Body of pancreas (tissue), 4 donors: Measurements from ENCODE around the gene SRSF5. TPM values are rescaled to one million over a fixed set of nuclear protein-coding genes. Genes with fewer than 3 reads are reported as not detected.

Experiments used
- ATAC-seq: fragments of 150-250 bp; one replicate; pipeline ENCODE4 v1.9.1; 2016
- DNase-seq, 4 donors: peaks; one replicate each; pipeline ENCODE4 v3.0.0-alpha.2; 2019
- H3K27ac ChIP-seq, 4 donors: fragments of 200-600 bp; sonication (generic); 1 replicate in 3 of 4; 2 replicates in 1 of 4; pipeline versions ENCODE4 v1.5.1 to v1.6.1; 2016 to 2019; ENCODE audit warnings: mild to moderate bottlenecking in 1 of 4, mixed read lengths in 1 of 4, moderate library complexity in 1 of 4
- H3K27me3 ChIP-seq, 2 donors: fragments of 200-600 bp; sonication (generic); one replicate each; pipeline ENCODE4 v1.6.0; 2016; ENCODE audit warnings: mild to moderate bottlenecking in 1 of 2
- H3K36me3 ChIP-seq, 2 donors: fragments of 200-600 bp; sonication (generic); replicated peaks in 1 of 2; 2 replicates each; pipeline ENCODE4 v1.5.1; 2016; ENCODE audit warnings: low read depth in 2 of 2; ENCODE audit not compliant: insufficient read depth in 1 of 2
- H3K4me1 ChIP-seq: fragments of 200-600 bp; sonication (generic); one replicate; pipeline ENCODE4 v1.6.0; 2016
- H3K4me3 ChIP-seq, 2 donors: fragments of 200-600 bp; sonication (generic); 1 replicate in 1 of 2; 2 replicates in 1 of 2; pipeline ENCODE4 v1.5.1; 2016 to 2019
- H3K9me3 ChIP-seq, 3 donors: fragments of 200-600 bp; sonication (generic); 1 replicate in 2 of 3; 2 replicates in 1 of 3; pipeline ENCODE4 v1.5.1; 2016
- CTCF ChIP-seq, 7 experiments: fragments of 450-650 bp in 4 of 7; fragments of 200-600 bp in 3 of 7; sonication (generic) in 3 of 7; IDR thresholded peaks; one replicate each; pipeline ENCODE4 v1.5.1; 2016 to 2019; ENCODE audit warnings: antibody characterized with exemption in 7 of 7
- POLR2A ChIP-seq, 3 donors: fragments of 450-650 bp; IDR thresholded peaks; one replicate each; pipeline ENCODE4 v1.6.1; 2016; ENCODE audit warnings: antibody characterized with exemption in 3 of 3, mild to moderate bottlenecking in 2 of 3
- WGBS, 2 donors: methylation state at CpG; one replicate each; pipeline ENCODE4 v1.1.5; 2017; 5-methylcytosine and 5-hydroxymethylcytosine counted together
- intact Hi-C: fragments of 100-400 bp; cut with DNase I; formaldehyde crosslinking; loops from one replicate; pipeline ENCODE4 v1.15.1; 2023
- total RNA-seq, 2 donors: library from RNA; depleted of rRNA; stranded (reverse); fragments of >200 nt; gene quantifications; one replicate each; pipeline ENCODE4 v1.1.0, GENCODE V29; 2016

Gene SRSF5
- total RNA-seq, 2 donors from 2014 or later, result 198 to 230 TPM

DNA sequence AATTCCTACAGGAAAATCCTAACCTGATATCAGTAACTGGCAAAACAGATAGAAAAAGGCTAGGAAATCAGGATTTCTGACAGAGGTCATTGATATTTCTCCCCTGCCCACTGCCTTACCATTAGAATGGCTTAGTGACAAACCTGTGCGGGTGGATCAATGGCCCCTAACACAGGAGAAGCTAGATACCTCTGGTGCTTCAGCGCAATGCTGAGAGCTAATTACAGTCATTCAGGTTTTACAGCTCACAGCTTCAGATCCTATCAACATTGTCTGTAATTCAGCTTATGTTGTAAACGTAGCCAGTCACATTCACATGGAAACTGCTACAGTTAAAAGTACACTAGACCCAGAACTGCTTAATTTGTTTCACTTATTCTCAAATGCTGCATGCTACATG lies 47.5 kb downstream of the SRSF5 start:
- ATAC-seq (no peak), DNase-seq (no peak)
- no peaks in the 10 kb centered on the region for H3K9me3 ChIP-seq
- H3K27me3 ChIP-seq, result peaks cover 0 to 4% of the 10 kb centered on the region in 2 donors
- intact Hi-C loops, result no loop called here
- no peak overlapping the region for H3K4me3 ChIP-seq
- H3K27ac ChIP-seq, result no peak overlapping the region
- 59 to 62% methylated on average over 3 of the region's 3 CpGs for WGBS, 2 donors
- TF ChIP-seq POLR2A (IDR thresholded peaks at IDR 0.05), result no peak
- no peak for TF ChIP-seq CTCF (IDR thresholded peaks at IDR 0.05)
- no peaks in the 10 kb centered on the region for H3K4me1 ChIP-seq
- H3K36me3 ChIP-seq, result no peaks in the 10 kb centered on the region

- intact Hi-C loops, result loop anchor here (5.0 kb wide), 1 partner anchor 207 kb away; no protein-coding TSS in a partner anchor
- H3K36me3 ChIP-seq, result no peaks in the 10 kb centered on the region
- ATAC-seq (no peak), DNase-seq (no peak)
- no peak overlapping the region for H3K4me3 ChIP-seq
- H3K9me3 ChIP-seq, result no peaks in the 10 kb centered on the region
- TF ChIP-seq POLR2A (IDR thresholded peaks at IDR 0.05), result no peak
- no peak for TF ChIP-seq CTCF (IDR thresholded peaks at IDR 0.05)
- 55 to 61% methylated on average over 5 of the region's 5 CpGs for WGBS, 2 donors
- H3K27me3 ChIP-seq, result peaks cover 0 to 4% of the 10 kb centered on the region in 2 donors
- H3K4me1 ChIP-seq, result no peaks in the 10 kb centered on the region
- no peak overlapping the region for H3K27ac ChIP-seq
Measured at GRCh38 chr14:69815556-69815955, 48.6 kb downstream of the SRSF5 start.

- Histone ChIP-seq H3K4me3 (no peak overlapping the region), H3K27me3 (no peaks in the 10 kb centered on the region), H3K9me3 (no peaks in the 10 kb centered on the region), H3K4me1 (no peaks in the 10 kb centered on the region), H3K27ac (no peak overlapping the region), H3K36me3 (no peaks in the 10 kb centered on the region)
- DNase-seq (no peak), ATAC-seq (no peak)
- intact Hi-C loops, result loop anchor here (5.0 kb wide), 1 partner anchor 206 kb away; no protein-coding TSS in a partner anchor
- WGBS, 2 donors, result 64 to 67% methylated on average over 5 of the region's 5 CpGs
- no peak for TF ChIP-seq POLR2A (IDR thresholded peaks at IDR 0.05)
- no peak for TF ChIP-seq CTCF (IDR thresholded peaks at IDR 0.05)
Measured at GRCh38 chr14:69816216-69816615, 49.3 kb downstream of the SRSF5 start.

DNA sequence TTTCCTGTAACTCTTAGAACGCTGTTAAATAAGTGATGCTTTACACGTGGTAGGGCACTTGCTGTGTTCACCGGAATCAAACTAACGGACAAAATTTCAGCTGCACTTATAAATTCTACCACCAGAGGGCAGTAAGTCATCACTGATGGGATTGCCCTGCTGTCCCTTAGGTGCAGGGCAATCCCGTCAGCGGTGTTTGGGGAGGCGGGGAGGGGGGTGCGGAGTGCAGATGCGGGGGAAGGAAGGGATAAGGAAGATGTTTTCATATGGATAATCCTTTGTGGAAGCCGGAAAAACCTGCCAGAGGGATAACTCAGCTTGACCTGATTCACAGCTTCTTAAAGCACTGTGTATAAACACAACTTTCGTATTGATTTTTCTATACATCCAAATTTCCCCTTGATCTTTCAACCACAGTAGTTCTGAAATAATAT lies 51.8 kb downstream of the SRSF5 start:
- no peaks in the 10 kb centered on the region for H3K9me3 ChIP-seq
- no peaks in the 10 kb centered on the region for H3K27me3 ChIP-seq
- H3K4me1 ChIP-seq, result no peaks in the 10 kb centered on the region
- H3K27ac ChIP-seq, result no peak overlapping the region
- intact Hi-C loops, result loop anchor here (5.0 kb wide), 1 partner anchor 204 kb away; no protein-coding TSS in a partner anchor
- DNase-seq (peak; percentile 39 to 64 (median 52)), ATAC-seq (peak; percentile 79)
- no peaks in the 10 kb centered on the region for H3K36me3 ChIP-seq
- 8 to 10% methylated on average over 8 to 11 of the region's 11 CpGs for WGBS, 2 donors
- no peak overlapping the region for H3K4me3 ChIP-seq
- TF ChIP-seq POLR2A (IDR thresholded peaks at IDR 0.05) (no peak), CTCF (IDR thresholded peaks at IDR 0.05) (peak; percentile 77 to 91 (median 83))

GRCh38 chr14:69819607-69820006 lies 52.7 kb downstream of the SRSF5 start:
- DNase-seq, result no peak
- H3K36me3 ChIP-seq, result no peaks in the 10 kb centered on the region
- 80 to 84% methylated on average over 8 of the region's 8 CpGs for WGBS, 2 donors
- TF ChIP-seq POLR2A (IDR thresholded peaks at IDR 0.05), result no peak
- no peak for TF ChIP-seq CTCF (IDR thresholded peaks at IDR 0.05)
- ATAC-seq, result no peak
- no peak overlapping the region for H3K27ac ChIP-seq
- H3K4me3 ChIP-seq, result no peak overlapping the region
- no peaks in the 10 kb centered on the region for H3K27me3 ChIP-seq
- no peaks in the 10 kb centered on the region for H3K9me3 ChIP-seq
- no peaks in the 10 kb centered on the region for H3K4me1 ChIP-seq
- intact Hi-C loops, result loop anchor here (5.0 kb wide), 1 partner anchor 203 kb away; no protein-coding TSS in a partner anchor
